PC-9 (cell line): ENCODE results near the gene UGGT2. TPM values are rescaled to one million over a fixed set of nuclear protein-coding genes. Genes with fewer than 3 reads are reported as not detected.

Experiments
- BruUV-seq: library from RNA; stranded (reverse); fragments of 400-500 nt; replicated peaks from 2 replicates; lab custom pipeline; 2021; lab: Mats Ljungman, UMichigan
- CTCF ChIA-PET: fragments of 300-600 bp; sonication (Branson Sonifier 250); formaldehyde crosslinking; loops from one replicate; lab custom pipeline; 2022; ENCODE audit warnings: antibody characterized with exemption; lab: Charles Lee
- POLR2A ChIA-PET: fragments of 300-600 bp; sonication (Branson Sonifier 250); formaldehyde crosslinking; loops from one replicate; lab custom pipeline; 2022; ENCODE audit warnings: antibody characterized with exemption; ENCODE audit not compliant: unreplicated experiment; lab: Charles Lee
- DNase-seq, 2 experiments: peaks; one replicate each; pipeline versions ENCODE4 v3.0.0 to v3.0.0-alpha.2; 2015 to 2022; ENCODE audit warnings: mixed read lengths in 1 of 2
- H2AFZ ChIP-seq: fragments of 200-600 bp; sonication (generic); 2 replicates; pipeline ENCODE4 v1.8.1; 2017; ENCODE audit warnings: antibody characterized with exemption
- H3F3A ChIP-seq: fragments of 200-600 bp; sonication (generic); 2 replicates; pipeline ENCODE4 v1.8.1; 2017; ENCODE audit warnings: antibody characterized with exemption, mild to moderate bottlenecking, low read depth; ENCODE audit not compliant: insufficient read depth
- H3K27ac ChIP-seq: fragments of 200-600 bp; sonication (generic); 2 replicates; pipeline ENCODE4 v1.6.1; 2016; ENCODE audit warnings: mixed run types
- H3K27me3 ChIP-seq: fragments of 200-600 bp; sonication (generic); 2 replicates; pipeline ENCODE4 v1.6.1; 2016; ENCODE audit warnings: low read depth, mixed run types; ENCODE audit not compliant: insufficient read depth
- H3K36me3 ChIP-seq: fragments of 200-600 bp; sonication (generic); 2 replicates; pipeline ENCODE4 v1.6.1; 2016; ENCODE audit warnings: low read depth, mixed run types
- H3K4me1 ChIP-seq: fragments of 200-600 bp; sonication (generic); replicated peaks from 2 replicates; pipeline ENCODE4 v1.6.1; 2016; ENCODE audit warnings: mixed run types; ENCODE audit not compliant: insufficient read depth
- H3K4me2 ChIP-seq: fragments of 200-600 bp; sonication (generic); 2 replicates; pipeline ENCODE4 v1.6.1; 2017; ENCODE audit warnings: mixed run types
- H3K4me3 ChIP-seq: fragments of 200-600 bp; sonication (generic); 2 replicates; pipeline ENCODE4 v1.6.1; 2016; ENCODE audit warnings: mixed run types
- H3K79me2 ChIP-seq: fragments of 200-600 bp; sonication (generic); 2 replicates; pipeline ENCODE4 v1.6.1; 2017; ENCODE audit warnings: low read depth, mixed run types
- H3K9me2 ChIP-seq: fragments of 200-600 bp; sonication (generic); 2 replicates; pipeline ENCODE4 v1.8.1; 2017; ENCODE audit warnings: mild to moderate bottlenecking; ENCODE audit not compliant: insufficient read depth
- H3K9me3 ChIP-seq: fragments of 200-600 bp; sonication (generic); 2 replicates; pipeline ENCODE4 v1.8.1; 2016; ENCODE audit warnings: low read depth; ENCODE audit not compliant: insufficient read depth
- H4K20me1 ChIP-seq: fragments of 200-600 bp; sonication (generic); 2 replicates; pipeline ENCODE4 v1.8.1; 2017; ENCODE audit not compliant: insufficient read depth
- CTCF ChIP-seq: fragments of 200-600 bp; sonication (generic); conservative IDR thresholded peaks from 2 replicates; pipeline ENCODE4 v1.6.1; 2017; ENCODE audit warnings: mixed run types, antibody characterized with exemption, mild to moderate bottlenecking, moderate library complexity
- EZH2 ChIP-seq: fragments of 200-600 bp; sonication (generic); IDR thresholded peaks from 2 replicates; pipeline ENCODE4 v1.8.0; 2017; ENCODE audit warnings: antibody characterized with exemption, low read depth
- intact Hi-C: fragments of 100-400 bp; cut with micrococcal nuclease; formaldehyde crosslinking; loops from one replicate; pipeline ENCODE4 v1.10.0; 2022; ENCODE audit not compliant: unreplicated experiment
- total RNA-seq: library from RNA; stranded (reverse); gene quantifications from 2 replicates; pipeline ENCODE4 v1.2.3, GENCODE V29; 2021

UGGT2 gene
- total RNA-seq, 1 experiment from 2014 or later = 27.5 TPM

GRCh38 chr13:95882121-95882520 lies 171.1 kb downstream of the UGGT2 start:
- H3K27ac ChIP-seq = no peak overlapping the region
- no peak for DNase-seq
- H3K4me2 ChIP-seq = no peak overlapping the region
- no peaks in the 10 kb centered on the region for H3K4me1 ChIP-seq
- POLR2A ChIA-PET = no interaction called here
- no peaks in the 10 kb centered on the region for H3F3A ChIP-seq
- H3K9me2 ChIP-seq = no peaks in the 10 kb centered on the region
- H3K9me3 ChIP-seq = no peaks in the 10 kb centered on the region
- H3K79me2 ChIP-seq = no peaks in the 10 kb centered on the region
- TF ChIP-seq EZH2 = no peak
- no TSS peak for BruUV-seq
- H3K4me3 ChIP-seq = no peak overlapping the region
- H3K36me3 ChIP-seq = no peaks in the 10 kb centered on the region; the same call in 1 of the 2 replicates
- intact Hi-C loops = no loop called here
- no peak overlapping the region for H2AFZ ChIP-seq
- H3K27me3 ChIP-seq = no peaks in the 10 kb centered on the region
- CTCF ChIA-PET = interaction anchor here (0.7 kb wide), 1 partner anchor 18 kb away, joined by 4 read pairs; no protein-coding TSS in a partner anchor
- no peaks in the 10 kb centered on the region for H4K20me1 ChIP-seq

GRCh38 chr13:95880331-95880730 lies 172.9 kb downstream of the UGGT2 start:
- H4K20me1 ChIP-seq = no peaks in the 10 kb centered on the region
- ChIA-PET CTCF (no interaction called here), POLR2A (no interaction called here)
- no peak overlapping the region for H3K27ac ChIP-seq
- H3K27me3 ChIP-seq = no peaks in the 10 kb centered on the region
- no peak for DNase-seq
- H3K79me2 ChIP-seq = no peaks in the 10 kb centered on the region
- H3K4me2 ChIP-seq = no peak overlapping the region
- no peaks in the 10 kb centered on the region for H3K4me1 ChIP-seq
- H2AFZ ChIP-seq = no peak overlapping the region
- no TSS peak for BruUV-seq
- no peaks in the 10 kb centered on the region for H3F3A ChIP-seq
- TF ChIP-seq EZH2 = no peak
- no peak for TF ChIP-seq CTCF
- H3K4me3 ChIP-seq = no peak overlapping the region
- intact Hi-C loops = no loop called here
- no peaks in the 10 kb centered on the region for H3K9me2 ChIP-seq
- H3K36me3 ChIP-seq = no peaks in the 10 kb centered on the region; the same call in 1 of the 2 replicates
- H3K9me3 ChIP-seq = no peaks in the 10 kb centered on the region

- intact Hi-C loops = no loop called here
- no peaks in the 10 kb centered on the region for H3K9me2 ChIP-seq
- no peaks in the 10 kb centered on the region for H4K20me1 ChIP-seq
- no peaks in the 10 kb centered on the region for H3K79me2 ChIP-seq
- H3K36me3 ChIP-seq = no peaks in the 10 kb centered on the region
- H3K27me3 ChIP-seq = no peaks in the 10 kb centered on the region
- ChIA-PET CTCF (no interaction called here), POLR2A (no interaction called here)
- no peak overlapping the region for H3K4me2 ChIP-seq
- H3K27ac ChIP-seq = no peak overlapping the region
- BruUV-seq = no TSS peak
- H3K9me3 ChIP-seq = no peaks in the 10 kb centered on the region
- TF ChIP-seq EZH2 = no peak
- no peak for TF ChIP-seq CTCF
- H3K4me3 ChIP-seq = no peak overlapping the region
- no peaks in the 10 kb centered on the region for H3K4me1 ChIP-seq
- DNase-seq = no peak
- H2AFZ ChIP-seq = no peak overlapping the region
- no peaks in the 10 kb centered on the region for H3F3A ChIP-seq
These were observed 178.9 kb downstream of the UGGT2 start for GRCh38 chr13:95874286-95874685.

- H4K20me1 ChIP-seq = no peaks in the 10 kb centered on the region
- BruUV-seq = no TSS peak
- no peak overlapping the region for H3K4me3 ChIP-seq
- no peaks in the 10 kb centered on the region for H3K9me3 ChIP-seq
- H3F3A ChIP-seq = no peaks in the 10 kb centered on the region
- H3K4me2 ChIP-seq = no peak overlapping the region
- H3K4me1 ChIP-seq = no peaks in the 10 kb centered on the region
- ChIA-PET CTCF (no interaction called here), POLR2A (no interaction called here)
- no peak overlapping the region for H3K27ac ChIP-seq
- H2AFZ ChIP-seq = no peak overlapping the region
- DNase-seq = no peak
- TF ChIP-seq CTCF = no peak
- TF ChIP-seq EZH2 = no peak
- no peaks in the 10 kb centered on the region for H3K27me3 ChIP-seq
- no peaks in the 10 kb centered on the region for H3K9me2 ChIP-seq
- intact Hi-C loops = no loop called here
- H3K79me2 ChIP-seq = no peaks in the 10 kb centered on the region
- H3K36me3 ChIP-seq = no peaks in the 10 kb centered on the region; the same call in 1 of the 2 replicates
These were observed 182.8 kb downstream of the UGGT2 start for GRCh38 chr13:95870421-95870820.
